IPS-15b (cell line): ENCODE data around the gene IL4I1.

Experiments used
- H3K27me3 ChIP-seq: one replicate; pipeline ENCODE4 v1.6.1; 2013; ENCODE audit warnings: low read length; ENCODE audit not compliant: control insufficient read depth, insufficient read depth
- H3K36me3 ChIP-seq: one replicate; pipeline ENCODE4 v1.6.1; 2013; ENCODE audit warnings: low read length; ENCODE audit not compliant: control insufficient read depth, insufficient read depth
- H3K4me1 ChIP-seq: one replicate; pipeline ENCODE4 v1.6.1; 2013; ENCODE audit warnings: mild to moderate bottlenecking, low read length; ENCODE audit not compliant: control insufficient read depth, insufficient read depth
- H3K4me3 ChIP-seq: one replicate; pipeline ENCODE4 v1.5.1; 2013; ENCODE audit warnings: low read depth, low read length
- H3K9ac ChIP-seq: one replicate; pipeline ENCODE4 v1.6.1; 2013; ENCODE audit warnings: low read depth, mild to moderate bottlenecking, low read length
- H3K9me3 ChIP-seq: one replicate; pipeline ENCODE4 v1.6.1; 2013; ENCODE audit warnings: mild to moderate bottlenecking, low read length; ENCODE audit not compliant: control insufficient read depth, insufficient read depth

IL4I1 gene

DNA sequence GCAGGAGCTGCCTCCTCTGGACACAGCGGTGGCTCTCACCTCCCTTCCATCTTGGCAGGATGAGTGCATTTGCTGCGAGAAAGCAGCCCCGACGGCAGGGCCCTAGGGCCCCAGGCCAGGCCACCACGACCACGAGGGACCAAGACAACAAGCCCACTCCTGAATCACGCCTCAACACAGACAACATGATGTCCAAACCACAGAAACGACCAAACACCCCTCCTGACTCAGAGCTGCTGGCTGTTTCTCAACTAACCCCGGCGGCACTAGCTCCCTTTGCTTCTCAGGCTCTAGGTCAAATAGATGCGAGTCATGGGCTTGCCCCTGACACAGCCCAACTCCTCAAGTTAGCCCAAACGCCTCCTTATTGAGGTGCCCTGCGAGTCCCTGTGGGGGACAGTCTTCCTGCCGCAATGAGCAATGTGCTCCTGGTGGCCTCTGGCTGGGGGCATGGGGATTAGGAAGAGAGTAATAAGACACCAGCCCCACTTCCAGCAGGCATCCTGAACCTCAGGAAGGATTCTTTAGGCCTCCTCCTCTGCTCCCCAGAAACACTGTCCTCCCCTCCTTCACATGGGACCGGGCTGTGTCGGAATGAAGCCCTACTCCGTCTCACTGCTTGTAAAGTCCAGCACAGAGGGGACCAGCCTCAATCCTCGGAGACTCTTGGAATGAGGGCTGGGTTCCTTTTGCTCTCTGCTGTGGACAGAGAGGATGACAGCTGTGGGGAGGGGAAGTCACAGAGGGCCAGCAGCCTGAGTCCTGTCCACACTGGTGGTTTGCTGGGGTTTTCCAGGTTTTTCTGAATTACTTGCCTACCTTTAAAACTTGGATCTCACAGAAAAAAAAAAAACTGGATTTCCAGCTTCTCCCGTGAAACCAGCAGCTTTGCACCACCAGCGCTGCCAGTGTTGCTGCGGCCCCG lies 25.4 kb upstream of the IL4I1 start:
- Histone ChIP-seq H3K4me1 (peaks cover 2% of the 10 kb centered on the region), H3K9ac (peak overlapping the region; percentile 47), H3K36me3 (peaks cover 47% of the 10 kb centered on the region), H3K9me3 (no peaks in the 10 kb centered on the region), H3K4me3 (no peak overlapping the region), H3K27me3 (no peaks in the 10 kb centered on the region)

GRCh38 chr19:49920624-49921363 lies 24.1 kb upstream of the IL4I1 start:
- Histone ChIP-seq H3K4me1 (peaks cover 2% of the 10 kb centered on the region), H3K9me3 (no peaks in the 10 kb centered on the region), H3K36me3 (peaks cover 50% of the 10 kb centered on the region), H3K27me3 (no peaks in the 10 kb centered on the region), H3K4me3 (no peak overlapping the region), H3K9ac (no peak overlapping the region)

- Histone ChIP-seq H3K4me1 (peaks cover 2% of the 10 kb centered on the region), H3K9me3 (no peaks in the 10 kb centered on the region), H3K4me3 (no peak overlapping the region), H3K9ac (no peak overlapping the region), H3K36me3 (peaks cover 42% of the 10 kb centered on the region), H3K27me3 (no peaks in the 10 kb centered on the region)
Measured at GRCh38 chr19:49918089-49918488, 21.4 kb upstream of the IL4I1 start.

- H3K36me3 ChIP-seq: peaks cover 43% of the 10 kb centered on the region
- no peak overlapping the region for H3K9ac ChIP-seq
- H3K9me3 ChIP-seq: no peaks in the 10 kb centered on the region
- H3K4me1 ChIP-seq: no peaks in the 10 kb centered on the region
- no peak overlapping the region for H3K4me3 ChIP-seq
- H3K27me3 ChIP-seq: no peaks in the 10 kb centered on the region
Measured at GRCh38 chr19:49916839-49917733, 20.4 kb upstream of the IL4I1 start.

- Histone ChIP-seq H3K9me3 (no peaks in the 10 kb centered on the region), H3K4me3 (no peak overlapping the region), H3K4me1 (no peaks in the 10 kb centered on the region), H3K27me3 (no peaks in the 10 kb centered on the region), H3K36me3 (peaks cover 43% of the 10 kb centered on the region), H3K9ac (no peak overlapping the region)
Measured at GRCh38 chr19:49915271-49915670, 18.6 kb upstream of the IL4I1 start.

DNA sequence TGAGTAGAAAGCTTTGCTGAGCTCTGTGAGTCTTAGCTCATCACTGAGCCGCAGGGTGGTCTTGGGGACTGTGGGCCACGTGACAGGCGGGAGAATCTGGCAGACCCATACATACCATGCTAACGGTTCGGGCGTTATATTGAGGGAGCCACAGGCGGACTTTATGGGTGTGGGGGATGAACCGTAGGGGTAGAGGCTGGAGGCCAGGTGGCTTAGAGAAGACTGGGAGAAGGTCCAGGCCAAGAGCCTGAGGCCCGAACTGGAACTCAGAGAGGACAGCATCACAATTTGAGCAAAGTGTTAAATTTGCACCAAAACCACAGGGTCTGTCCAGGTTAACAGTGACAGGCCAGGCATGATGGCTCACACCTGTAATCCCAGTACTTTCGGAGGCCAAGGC lies 17.0 kb upstream of the IL4I1 start:
- no peak overlapping the region for H3K4me3 ChIP-seq
- no peaks in the 10 kb centered on the region for H3K27me3 ChIP-seq
- no peaks in the 10 kb centered on the region for H3K9me3 ChIP-seq
- no peak overlapping the region for H3K9ac ChIP-seq
- H3K36me3 ChIP-seq: peaks cover 54% of the 10 kb centered on the region
- no peaks in the 10 kb centered on the region for H3K4me1 ChIP-seq

DNA sequence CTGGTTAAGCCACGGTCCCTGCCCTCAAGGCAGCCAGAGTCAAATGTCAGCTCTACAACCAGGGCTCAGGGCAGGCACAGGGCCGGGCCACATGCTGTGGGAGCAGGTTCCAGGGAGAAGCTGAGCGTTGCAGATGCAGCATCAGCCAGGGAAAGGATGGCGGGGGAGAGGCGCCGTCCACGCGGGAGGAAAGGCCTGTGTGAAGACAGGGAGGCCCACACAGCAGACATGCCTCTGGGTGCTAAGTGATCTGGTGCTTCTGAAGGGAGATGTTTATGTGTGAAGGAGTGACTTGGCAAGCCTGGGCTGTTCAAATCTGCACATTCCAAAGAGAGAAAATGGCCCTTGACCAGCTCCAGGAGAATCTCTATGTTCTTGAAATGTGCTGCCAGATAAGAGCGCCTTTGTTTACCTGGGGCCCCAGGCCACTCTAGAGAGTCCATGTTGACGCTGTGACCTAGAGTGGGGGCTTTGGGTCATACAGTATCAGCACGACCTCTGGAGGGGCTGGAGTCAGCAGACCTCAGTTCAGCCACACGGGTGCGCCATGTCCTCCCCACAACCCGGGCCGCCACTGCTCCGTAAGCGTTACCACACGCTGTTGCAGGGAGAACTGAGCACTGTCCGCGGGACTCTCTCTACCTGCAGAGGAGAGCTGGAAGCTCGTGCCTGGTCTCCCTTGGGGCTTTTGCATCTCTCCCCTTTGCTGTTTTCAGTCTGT lies 16.4 kb upstream of the IL4I1 start:
- no peak overlapping the region for H3K9ac ChIP-seq
- H3K4me3 ChIP-seq: no peak overlapping the region
- H3K9me3 ChIP-seq: no peaks in the 10 kb centered on the region
- no peaks in the 10 kb centered on the region for H3K4me1 ChIP-seq
- H3K36me3 ChIP-seq: peaks cover 55% of the 10 kb centered on the region
- H3K27me3 ChIP-seq: no peaks in the 10 kb centered on the region

GRCh38 chr19:49911381-49912145 lies 14.9 kb upstream of the IL4I1 start:
- Histone ChIP-seq H3K9me3 (no peaks in the 10 kb centered on the region), H3K27me3 (no peaks in the 10 kb centered on the region), H3K9ac (no peak overlapping the region), H3K4me1 (peaks cover 7% of the 10 kb centered on the region), H3K36me3 (peaks cover 62% of the 10 kb centered on the region), H3K4me3 (no peak overlapping the region)

DNA sequence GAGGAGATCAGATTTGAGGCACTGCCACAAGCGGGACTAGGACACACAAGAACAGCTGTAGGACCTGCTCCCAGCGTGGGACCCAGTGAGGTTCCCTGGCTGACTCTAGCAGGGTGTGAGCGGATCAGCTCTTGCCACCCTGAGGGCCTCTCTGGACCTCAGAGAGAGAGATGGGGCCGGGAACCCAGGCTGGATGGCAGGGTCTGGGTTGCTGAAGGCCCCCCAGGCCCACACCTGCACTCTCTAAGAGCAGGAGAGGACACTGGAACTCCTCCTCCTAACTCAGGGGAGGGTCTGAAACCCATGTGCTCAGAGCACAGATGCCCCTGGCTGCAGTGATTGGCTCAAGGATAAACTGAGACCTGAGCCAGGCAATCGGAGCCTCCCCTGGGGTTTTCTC lies 13.5 kb upstream of the IL4I1 start:
- H3K9ac ChIP-seq: no peak overlapping the region
- peaks cover 52% of the 10 kb centered on the region for H3K36me3 ChIP-seq
- H3K27me3 ChIP-seq: no peaks in the 10 kb centered on the region
- peaks cover 7% of the 10 kb centered on the region for H3K4me1 ChIP-seq
- no peak overlapping the region for H3K4me3 ChIP-seq
- no peaks in the 10 kb centered on the region for H3K9me3 ChIP-seq

GRCh38 chr19:49908480-49909420 lies 12.1 kb upstream of the IL4I1 start:
- Histone ChIP-seq H3K9ac (no peak overlapping the region), H3K4me1 (peaks cover 7% of the 10 kb centered on the region), H3K36me3 (peaks cover 46% of the 10 kb centered on the region), H3K9me3 (no peaks in the 10 kb centered on the region), H3K27me3 (no peaks in the 10 kb centered on the region), H3K4me3 (no peak overlapping the region)
